SU-DHL-6 (cell line): ENCODE measurements around the gene RUNX2.

Source experiments
- H2AFZ ChIP-seq: fragments of 200-600 bp; sonication (generic); 2 replicates; pipeline ENCODE4 v1.6.1; 2014; ENCODE audit warnings: low read depth, mild to moderate bottlenecking, moderate library complexity, mixed read lengths, antibody characterized with exemption, low read length; ENCODE audit not compliant: severe bottlenecking
- H3F3A ChIP-seq: fragments of 200-600 bp; shearing (Covaris generic); 2 replicates; pipeline ENCODE4 v1.6.0; 2016; ENCODE audit warnings: antibody characterized with exemption, mild to moderate bottlenecking; ENCODE audit not compliant: insufficient read depth
- H3K27ac ChIP-seq: fragments of 200-600 bp; sonication (generic); 2 replicates; pipeline ENCODE4 v1.5.1; 2016; ENCODE audit warnings: low read depth, mild to moderate bottlenecking, low read length, moderate library complexity, mixed read lengths
- H3K27me3 ChIP-seq: fragments of 200-600 bp; sonication (generic), shearing (Covaris generic); 2 replicates; pipeline ENCODE4 v1.6.0; 2014; ENCODE audit warnings: mild to moderate bottlenecking, low read length
- H3K36me3 ChIP-seq: fragments of 200-600 bp; sonication (generic); 2 replicates; pipeline ENCODE4 v1.6.1; 2014; ENCODE audit warnings: mild to moderate bottlenecking, low read length, mixed read lengths
- H3K4me2 ChIP-seq: fragments of 300-600, 200-600 bp; shearing (Covaris generic), sonication (generic); 2 replicates; pipeline ENCODE4 v1.6.0; 2014; ENCODE audit warnings: low read length, low read depth, mild to moderate bottlenecking; ENCODE audit not compliant: poor library complexity, severe bottlenecking
- H3K4me3 ChIP-seq: fragments of 200-600 bp; sonication (generic); 2 replicates; pipeline ENCODE4 v1.5.1; 2014; ENCODE audit warnings: antibody characterized with exemption, low read length, mild to moderate bottlenecking, mixed read lengths; ENCODE audit not compliant: insufficient read depth, poor library complexity, severe bottlenecking
- H3K79me2 ChIP-seq: fragments of 200-600 bp; sonication (generic); 2 replicates; pipeline ENCODE4 v1.6.1; 2014; ENCODE audit warnings: mild to moderate bottlenecking, low read length, moderate library complexity; ENCODE audit not compliant: insufficient read depth
- H3K9ac ChIP-seq: fragments of 200-600 bp; sonication (generic); 2 replicates; pipeline ENCODE4 v1.7.0; 2014; ENCODE audit warnings: mild to moderate bottlenecking, low read length
- H3K9me2 ChIP-seq: fragments of 200-600 bp; sonication (generic); replicated peaks from 2 replicates; pipeline ENCODE4 v1.6.1; 2014; ENCODE audit warnings: low read length; ENCODE audit not compliant: insufficient read depth
- H3K9me3 ChIP-seq: fragments of 200-600 bp; sonication (generic); 2 replicates; pipeline ENCODE4 v1.6.1; 2014; ENCODE audit warnings: low read length, mixed read lengths; ENCODE audit not compliant: insufficient read depth
- H4K20me1 ChIP-seq: fragments of 200-600 bp; sonication (generic); 2 replicates; pipeline ENCODE4 v1.6.1; 2014; ENCODE audit warnings: low read depth, mild to moderate bottlenecking, antibody characterized with exemption, low read length, moderate library complexity, mixed read lengths
- EZH2phosphoT487 ChIP-seq: fragments of 200-600 bp; sonication (generic), shearing (Covaris generic); conservative IDR thresholded peaks from 2 replicates; pipeline ENCODE4 v1.6.1; 2018; ENCODE audit warnings: mild to moderate bottlenecking, antibody characterized with exemption, low read length, moderate library complexity, mixed read lengths
- TF ChIP-seq, protein P1 (sequence below): fragments of 200-600 bp; sonication (generic); IDR thresholded peaks from one replicate; pipeline ENCODE4 v1.5.1; 2017; ENCODE audit warnings: antibody characterized with exemption, mild to moderate bottlenecking, low read length, moderate library complexity; ENCODE audit not compliant: insufficient read depth, poor library complexity, severe bottlenecking

Gene RUNX2

DNA sequence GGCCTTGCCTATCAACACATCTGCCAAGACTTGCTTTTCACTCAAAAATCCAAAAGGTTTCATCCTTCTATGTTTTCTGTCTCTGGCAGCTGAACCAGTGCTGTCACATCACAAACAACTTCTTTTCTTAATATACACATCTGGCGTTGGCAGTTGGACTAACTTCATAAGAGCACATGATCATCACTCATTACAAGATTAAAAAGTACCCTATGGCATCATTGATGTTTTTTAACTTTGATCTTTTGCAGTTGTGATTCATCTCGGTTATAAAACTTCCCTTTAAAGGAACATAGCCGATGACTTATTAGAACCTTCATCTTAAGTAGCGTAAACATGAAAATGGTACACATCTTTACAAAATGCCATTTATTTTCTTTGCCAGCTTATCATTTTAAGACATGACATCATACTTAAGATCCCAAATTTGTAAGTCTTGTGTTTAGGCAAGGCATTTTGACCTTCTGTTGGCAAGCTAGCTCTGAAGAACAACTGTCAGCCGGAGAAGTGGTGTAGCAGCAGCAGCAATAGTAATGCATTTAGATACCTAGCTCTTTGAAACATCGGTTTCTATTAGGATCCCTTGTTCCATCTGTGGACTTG lies 113.8 kb downstream of the RUNX2 start:
- no peak overlapping the region for H3K4me2 ChIP-seq
- TF ChIP-seq, protein P1, sequence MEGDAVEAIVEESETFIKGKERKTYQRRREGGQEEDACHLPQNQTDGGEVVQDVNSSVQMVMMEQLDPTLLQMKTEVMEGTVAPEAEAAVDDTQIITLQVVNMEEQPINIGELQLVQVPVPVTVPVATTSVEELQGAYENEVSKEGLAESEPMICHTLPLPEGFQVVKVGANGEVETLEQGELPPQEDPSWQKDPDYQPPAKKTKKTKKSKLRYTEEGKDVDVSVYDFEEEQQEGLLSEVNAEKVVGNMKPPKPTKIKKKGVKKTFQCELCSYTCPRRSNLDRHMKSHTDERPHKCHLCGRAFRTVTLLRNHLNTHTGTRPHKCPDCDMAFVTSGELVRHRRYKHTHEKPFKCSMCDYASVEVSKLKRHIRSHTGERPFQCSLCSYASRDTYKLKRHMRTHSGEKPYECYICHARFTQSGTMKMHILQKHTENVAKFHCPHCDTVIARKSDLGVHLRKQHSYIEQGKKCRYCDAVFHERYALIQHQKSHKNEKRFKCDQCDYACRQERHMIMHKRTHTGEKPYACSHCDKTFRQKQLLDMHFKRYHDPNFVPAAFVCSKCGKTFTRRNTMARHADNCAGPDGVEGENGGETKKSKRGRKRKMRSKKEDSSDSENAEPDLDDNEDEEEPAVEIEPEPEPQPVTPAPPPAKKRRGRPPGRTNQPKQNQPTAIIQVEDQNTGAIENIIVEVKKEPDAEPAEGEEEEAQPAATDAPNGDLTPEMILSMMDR, result no peak
- TF ChIP-seq EZH2phosphoT487, result no peak

DNA sequence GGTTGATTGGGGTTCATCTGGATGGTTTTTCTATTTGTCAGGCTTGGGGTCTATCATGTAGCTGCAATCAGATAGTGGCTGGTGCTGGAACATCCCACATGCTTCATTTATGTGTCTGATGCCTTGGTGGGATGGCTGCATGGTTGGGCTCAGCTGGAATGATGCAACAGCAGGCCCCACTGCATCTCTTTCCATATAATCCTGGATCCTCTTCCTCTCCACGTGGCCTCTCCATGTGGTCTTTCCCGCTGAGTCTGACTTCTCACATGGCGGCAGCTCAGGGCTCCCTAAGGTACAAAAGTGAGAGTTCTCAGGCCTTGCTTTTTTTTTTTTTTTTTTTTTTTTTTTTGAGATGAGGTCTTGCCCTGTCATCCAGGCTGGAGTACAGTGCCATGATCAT lies 114.6 kb downstream of the RUNX2 start:
- no peaks in the 10 kb centered on the region for H3K36me3 ChIP-seq
- H3K9ac ChIP-seq, result no peak overlapping the region
- no peak overlapping the region for H3K4me2 ChIP-seq
- H3K9me3 ChIP-seq, result no peaks in the 10 kb centered on the region
- no peaks in the 10 kb centered on the region for H3F3A ChIP-seq
- no peak overlapping the region for H2AFZ ChIP-seq
- H3K9me2 ChIP-seq, result no peaks in the 10 kb centered on the region
- no peak overlapping the region for H3K27ac ChIP-seq
- no peak overlapping the region for H3K4me3 ChIP-seq
- H3K27me3 ChIP-seq, result no peaks in the 10 kb centered on the region
- TF ChIP-seq, protein P1, result no peak
- no peak for TF ChIP-seq EZH2phosphoT487
- H3K79me2 ChIP-seq, result no peaks in the 10 kb centered on the region
- H4K20me1 ChIP-seq, result no peaks in the 10 kb centered on the region

More for the DNA sequence above, 113.8 kb downstream of the RUNX2 start:
- no peaks in the 10 kb centered on the region for H3K9me2 ChIP-seq
- no peak overlapping the region for H3K27ac ChIP-seq
- H3K9me3 ChIP-seq, result no peaks in the 10 kb centered on the region
- no peaks in the 10 kb centered on the region for H3K79me2 ChIP-seq
- H3F3A ChIP-seq, result no peaks in the 10 kb centered on the region
- no peaks in the 10 kb centered on the region for H3K27me3 ChIP-seq
- H2AFZ ChIP-seq, result no peak overlapping the region
- H3K36me3 ChIP-seq, result no peaks in the 10 kb centered on the region
- H3K9ac ChIP-seq, result no peak overlapping the region
- H4K20me1 ChIP-seq, result no peaks in the 10 kb centered on the region
- no peak overlapping the region for H3K4me3 ChIP-seq

DNA sequence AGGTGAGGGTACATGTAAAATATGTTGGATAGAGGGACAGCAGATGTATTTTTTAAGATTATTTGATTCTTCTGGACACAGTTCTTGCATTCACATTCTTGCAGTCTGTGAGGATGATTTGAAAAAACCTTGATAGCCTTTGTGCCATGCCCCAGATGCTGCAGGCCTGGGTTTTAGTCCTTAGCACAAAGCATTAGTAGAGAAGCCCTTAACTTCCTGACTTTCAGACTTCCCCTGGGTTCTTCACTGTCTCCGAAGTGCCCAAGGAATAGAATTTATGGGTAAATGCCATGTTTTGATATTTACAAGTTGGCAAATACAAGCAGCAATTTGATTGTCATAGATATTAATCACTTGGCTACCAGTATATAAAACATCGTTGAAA lies 117.2 kb downstream of the RUNX2 start:
- Histone ChIP-seq H3K9ac (no peak overlapping the region), H3K27me3 (no peaks in the 10 kb centered on the region), H3K4me3 (no peak overlapping the region), H3K79me2 (no peaks in the 10 kb centered on the region), H4K20me1 (no peaks in the 10 kb centered on the region), H3F3A (no peaks in the 10 kb centered on the region), H3K4me2 (no peak overlapping the region), H3K27ac (no peak overlapping the region), H2AFZ (no peak overlapping the region), H3K9me2 (no peaks in the 10 kb centered on the region), H3K36me3 (no peaks in the 10 kb centered on the region), H3K9me3 (no peaks in the 10 kb centered on the region)
- no peak for TF ChIP-seq EZH2phosphoT487
- TF ChIP-seq, protein P1, result no peak
